ENCODE data around the gene RAPGEF6. TPM values are rescaled to one million over a fixed set of nuclear protein-coding genes. Genes with fewer than 3 reads are reported as not detected.

Gene RAPGEF6
- total and polyA plus RNA-seq, 4 donors: 3.9 to 73.1 (median 10.8) TPM

DNA sequence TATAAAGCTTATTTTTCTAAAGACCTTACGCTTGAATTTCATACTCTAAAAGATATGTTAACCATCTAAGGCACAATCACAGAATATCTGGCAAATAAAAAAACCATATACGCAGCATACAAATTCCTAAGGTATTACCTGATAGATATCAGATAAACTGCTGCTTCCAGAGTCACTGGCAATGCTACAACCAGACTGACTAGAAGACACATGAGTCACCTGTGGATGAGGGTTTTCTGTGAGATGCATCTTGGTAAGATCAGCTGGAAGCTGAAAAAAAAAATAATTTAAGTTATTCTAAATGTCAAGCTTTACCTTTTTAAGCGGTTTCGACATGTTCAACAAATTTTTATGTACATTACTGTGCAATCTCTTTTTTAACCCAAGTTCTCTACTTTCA is 113.8 kb downstream of the RAPGEF6 start:
- no peak for DNase-seq
- Histone ChIP-seq H3K27ac (ENCODE audit: low read depth in 1 of 2, low read length in 1 of 2) (no peak overlapping the region), H3K4me1 (ENCODE audit: control insufficient read depth in 5 of 5, insufficient read depth in 5 of 5, low read length in 5 of 5) (peaks cover 0 to 16% (median 0%) of the 10 kb centered on the region in 5 donors), H3K4me3 (no peak overlapping the region), H3K36me3 (ENCODE audit: control insufficient read depth in 4 of 4, insufficient read depth in 4 of 4, low read length in 4 of 4) (peaks cover 3 to 12% (median 5%) of the 10 kb centered on the region in 4 donors), H3K9ac (ENCODE audit: insufficient read depth in 1 of 2, low read length in 2 of 2) (no peak overlapping the region), H3K27me3 (ENCODE audit: control insufficient read depth in 3 of 3, insufficient read depth in 3 of 3, low read length in 2 of 3) (no peaks in the 10 kb centered on the region), H3K9me3 (ENCODE audit: control insufficient read depth in 4 of 4, insufficient read depth in 3 of 4, low read length in 3 of 4) (no peaks in the 10 kb centered on the region)
- TF ChIP-seq, protein P1, sequence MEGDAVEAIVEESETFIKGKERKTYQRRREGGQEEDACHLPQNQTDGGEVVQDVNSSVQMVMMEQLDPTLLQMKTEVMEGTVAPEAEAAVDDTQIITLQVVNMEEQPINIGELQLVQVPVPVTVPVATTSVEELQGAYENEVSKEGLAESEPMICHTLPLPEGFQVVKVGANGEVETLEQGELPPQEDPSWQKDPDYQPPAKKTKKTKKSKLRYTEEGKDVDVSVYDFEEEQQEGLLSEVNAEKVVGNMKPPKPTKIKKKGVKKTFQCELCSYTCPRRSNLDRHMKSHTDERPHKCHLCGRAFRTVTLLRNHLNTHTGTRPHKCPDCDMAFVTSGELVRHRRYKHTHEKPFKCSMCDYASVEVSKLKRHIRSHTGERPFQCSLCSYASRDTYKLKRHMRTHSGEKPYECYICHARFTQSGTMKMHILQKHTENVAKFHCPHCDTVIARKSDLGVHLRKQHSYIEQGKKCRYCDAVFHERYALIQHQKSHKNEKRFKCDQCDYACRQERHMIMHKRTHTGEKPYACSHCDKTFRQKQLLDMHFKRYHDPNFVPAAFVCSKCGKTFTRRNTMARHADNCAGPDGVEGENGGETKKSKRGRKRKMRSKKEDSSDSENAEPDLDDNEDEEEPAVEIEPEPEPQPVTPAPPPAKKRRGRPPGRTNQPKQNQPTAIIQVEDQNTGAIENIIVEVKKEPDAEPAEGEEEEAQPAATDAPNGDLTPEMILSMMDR (IDR thresholded peaks at IDR 0.05; ENCODE audit: control extremely low read depth, extremely low read depth): no peak
- ATAC-seq (ENCODE audit: insufficient read depth, low FRiP score): no peak
- 96 to 97% methylated on average over 4 of the region's 4 CpGs for WGBS, 2 donors

DNA sequence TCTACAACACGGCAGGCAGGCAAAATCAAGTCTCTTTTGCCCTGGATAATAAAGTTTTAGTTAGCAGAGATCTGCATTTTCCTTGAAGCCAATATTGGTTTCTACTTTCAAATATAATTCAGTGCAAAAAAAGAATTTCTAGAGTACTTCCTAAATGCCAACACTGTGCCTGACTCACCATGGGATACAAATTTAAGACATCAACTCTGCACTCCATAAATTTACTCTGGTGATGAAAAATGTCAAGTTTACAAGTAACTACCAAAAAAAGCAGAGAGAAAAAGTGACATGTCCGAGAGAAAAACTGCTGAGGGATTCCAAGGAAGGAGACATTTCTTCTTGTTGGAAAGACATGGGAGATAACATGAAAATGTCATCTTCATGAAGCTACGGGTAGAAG is 119.7 kb downstream of the RAPGEF6 start:
- Histone ChIP-seq H3K27me3 (ENCODE audit: control insufficient read depth in 3 of 3, insufficient read depth in 3 of 3, low read length in 2 of 3) (no peaks in the 10 kb centered on the region), H3K9ac (ENCODE audit: insufficient read depth in 1 of 2, low read length in 2 of 2) (no peak overlapping the region), H3K36me3 (ENCODE audit: control insufficient read depth in 4 of 4, insufficient read depth in 4 of 4, low read length in 4 of 4) (peaks cover 3 to 12% (median 6%) of the 10 kb centered on the region in 4 donors), H3K4me3 (no peak overlapping the region), H3K9me3 (ENCODE audit: control insufficient read depth in 4 of 4, insufficient read depth in 3 of 4, low read length in 3 of 4) (peaks cover 0 to 1% (median 0%) of the 10 kb centered on the region in 4 donors), H3K4me1 (ENCODE audit: control insufficient read depth in 5 of 5, insufficient read depth in 5 of 5, low read length in 5 of 5) (peaks cover 0 to 5% (median 0%) of the 10 kb centered on the region in 5 donors), H3K27ac (ENCODE audit: low read depth in 1 of 2, low read length in 1 of 2) (no peak overlapping the region)
- TF ChIP-seq, protein P1 (IDR thresholded peaks at IDR 0.05; ENCODE audit: control extremely low read depth, extremely low read depth): no peak
- DNase-seq (no peak), ATAC-seq (ENCODE audit: insufficient read depth, low FRiP score) (no peak)
- WGBS, 2 donors: 68 to 78% methylated on average over 3 of the region's 3 CpGs

DNA sequence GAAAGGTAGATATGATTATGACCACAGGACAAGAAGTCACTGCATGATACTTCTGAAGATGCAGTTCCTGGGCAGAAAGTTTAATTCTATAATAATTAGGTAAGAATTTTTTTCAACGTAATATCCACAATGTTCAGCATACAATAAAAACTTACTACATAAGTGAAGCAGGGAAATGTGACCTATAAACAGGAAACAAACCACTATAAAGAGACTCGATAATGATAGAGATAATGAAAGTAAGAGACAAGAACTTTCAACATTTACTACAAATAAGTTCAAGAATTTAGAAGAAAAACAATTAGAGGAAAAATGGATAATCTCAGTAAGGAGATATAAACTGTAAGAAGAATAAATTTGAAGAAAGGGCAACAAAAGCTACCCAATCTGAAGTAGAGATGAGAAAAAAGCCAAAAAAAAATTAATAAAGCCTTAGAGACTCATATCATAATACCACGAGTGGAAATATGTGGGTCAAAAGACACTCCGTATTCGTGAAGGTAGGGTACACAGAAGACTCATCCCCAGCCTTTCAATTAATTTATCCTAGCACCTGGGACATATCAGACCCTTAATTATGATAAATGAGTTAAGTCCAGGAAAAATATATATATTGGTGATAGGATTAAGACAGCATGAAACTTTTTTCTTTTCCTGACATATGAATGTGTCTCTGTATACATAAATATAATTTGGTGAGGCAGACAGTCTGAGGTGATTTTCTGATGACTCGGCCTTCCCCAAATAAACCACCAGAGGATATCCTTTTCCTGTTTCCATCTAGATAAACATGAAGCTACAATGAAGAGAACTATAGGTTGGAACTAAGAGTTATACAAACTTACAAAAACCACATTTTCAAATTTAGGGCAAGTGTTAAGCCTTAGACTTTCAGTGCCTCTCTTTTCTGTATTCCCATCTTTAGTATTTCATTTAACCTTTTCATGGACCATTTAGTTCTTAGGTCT is 120.4 kb downstream of the RAPGEF6 start:
- ATAC-seq (ENCODE audit: insufficient read depth, low FRiP score) (no peak), DNase-seq (peak in 2 of 3 donors; percentile 30 to 35)
- TF ChIP-seq, protein P1 (IDR thresholded peaks at IDR 0.05; ENCODE audit: control extremely low read depth, extremely low read depth): no peak
- no peaks in the 10 kb centered on the region for H3K27me3 ChIP-seq (ENCODE audit: control insufficient read depth in 3 of 3, insufficient read depth in 3 of 3, low read length in 2 of 3)
- peaks cover 0 to 5% (median 0%) of the 10 kb centered on the region in 5 donors for H3K4me1 ChIP-seq (ENCODE audit: control insufficient read depth in 5 of 5, insufficient read depth in 5 of 5, low read length in 5 of 5)
- no peak overlapping the region for H3K4me3 ChIP-seq
- H3K9me3 ChIP-seq (ENCODE audit: control insufficient read depth in 4 of 4, insufficient read depth in 3 of 4, low read length in 3 of 4): peaks cover 0 to 1% (median 0%) of the 10 kb centered on the region in 4 donors
- no peak overlapping the region for H3K27ac ChIP-seq (ENCODE audit: low read depth in 1 of 2, low read length in 1 of 2)
- WGBS, 2 donors: 28 to 42% methylated on average over 6 of the region's 6 CpGs
- peaks cover 3 to 15% (median 4%) of the 10 kb centered on the region in 4 donors for H3K36me3 ChIP-seq (ENCODE audit: control insufficient read depth in 4 of 4, insufficient read depth in 4 of 4, low read length in 4 of 4)
- no peak overlapping the region for H3K9ac ChIP-seq (ENCODE audit: insufficient read depth in 1 of 2, low read length in 2 of 2)
